HepG2 (cell line): ENCODE data around the gene POLR2H. TPM values are rescaled to one million over a fixed set of nuclear protein-coding genes. Genes with fewer than 3 reads are reported as not detected.

ENCODE experiments used
- ATF1 ChIP-seq: IDR thresholded peaks from 2 replicates; pipeline ENCODE4 v1.6.1; 2016; ENCODE audit warnings: mild to moderate bottlenecking, control low read depth
- ATM ChIP-seq: fragments of 450-650 bp; IDR thresholded peaks from 2 replicates; pipeline ENCODE4 v1.7.1; 2017; ENCODE audit warnings: mild to moderate bottlenecking, borderline replicate concordance
- CC2D1A ChIP-seq: sonication (generic); formaldehyde crosslinking; IDR thresholded peaks from 2 replicates; pipeline ENCODE4 v1.8.1; 2023; ENCODE audit warnings: mild to moderate bottlenecking, missing genetic modification reagents
- DPF2 ChIP-seq: sonication (generic); formaldehyde crosslinking; IDR thresholded peaks from 2 replicates; pipeline ENCODE4 v1.4.0; 2020; ENCODE audit warnings: mild to moderate bottlenecking, low read depth, missing genetic modification reagents, borderline replicate concordance
- HOXA5 ChIP-seq: sonication (generic); formaldehyde crosslinking; IDR thresholded peaks from 2 replicates; pipeline ENCODE4 v1.4.0; 2020; ENCODE audit warnings: missing genetic modification reagents
- IRX3 ChIP-seq: sonication (generic); formaldehyde crosslinking; IDR thresholded peaks from 2 replicates; pipeline ENCODE4 v1.8.1; 2023; ENCODE audit warnings: mild to moderate bottlenecking, low read depth, missing genetic modification reagents, borderline replicate concordance
- KDM4B ChIP-seq: sonication (generic); formaldehyde crosslinking; IDR thresholded peaks from 2 replicates; pipeline ENCODE4 v1.4.0; 2020; ENCODE audit warnings: missing genetic modification reagents
- NFIC ChIP-seq: IDR thresholded peaks from 2 replicates; pipeline ENCODE4 v1.6.1; 2012; ENCODE audit warnings: mild to moderate bottlenecking, low read length, inconsistent platforms
- NR2F1 ChIP-seq, 2 experiments: fragments of 450-650 bp in 1 of 2; formaldehyde crosslinking in 1 of 2; IDR thresholded peaks; 2 replicates each; pipeline versions ENCODE4 v1.5.0 to v1.6.1; 2016 to 2020; ENCODE audit warnings: mild to moderate bottlenecking in 1 of 2, missing compliant biosample characterization in 1 of 2, missing genetic modification reagents in 1 of 2, moderate library complexity in 1 of 2
- SIN3A ChIP-seq: IDR thresholded peaks from 2 replicates; pipeline ENCODE4 v1.6.1; 2011; ENCODE audit warnings: low read depth, mild to moderate bottlenecking, control low read depth, low read length, borderline replicate concordance
- SRF ChIP-seq: IDR thresholded peaks from 2 replicates; pipeline ENCODE4 v1.6.1; 2011; ENCODE audit warnings: mild to moderate bottlenecking, low read depth, low read length, moderate library complexity
- TAF15 ChIP-seq: fragments of 200-400 bp; formaldehyde crosslinking; IDR thresholded peaks from one replicate; pipeline ENCODE4 v1.6.1; 2018; ENCODE audit warnings: mild to moderate bottlenecking, low read depth, low read length; ENCODE audit not compliant: poor library complexity, severe bottlenecking
- THAP11 ChIP-seq: IDR thresholded peaks from 2 replicates; pipeline ENCODE4 v1.6.1; 2016; ENCODE audit warnings: missing biosample characterization, missing genetic modification reagents
- ZBTB38 ChIP-seq: sonication (generic); formaldehyde crosslinking; IDR thresholded peaks from 2 replicates; pipeline ENCODE4 v1.5.1; 2020; ENCODE audit warnings: mild to moderate bottlenecking, missing genetic modification reagents
- ZNF180 ChIP-seq: sonication (generic); formaldehyde crosslinking; IDR thresholded peaks from 2 replicates; pipeline ENCODE4 v1.4.0; 2020; ENCODE audit warnings: low read depth, missing genetic modification reagents, borderline replicate concordance
- ZNF44 ChIP-seq: sonication (generic); formaldehyde crosslinking; IDR thresholded peaks from 2 replicates; pipeline ENCODE4 v1.5.1; 2020; ENCODE audit warnings: mild to moderate bottlenecking, missing genetic modification reagents
- ZNF678 ChIP-seq: sonication (generic); formaldehyde crosslinking; IDR thresholded peaks from 2 replicates; pipeline ENCODE4 v1.4.0; 2020; ENCODE audit warnings: mild to moderate bottlenecking, missing genetic modification reagents
- ZNF841 ChIP-seq: sonication (generic); formaldehyde crosslinking; IDR thresholded peaks from 2 replicates; pipeline ENCODE4 v1.8.1; 2023; ENCODE audit warnings: missing genetic modification reagents, borderline replicate concordance
- ZSCAN30 ChIP-seq: sonication (generic); formaldehyde crosslinking; IDR thresholded peaks from 2 replicates; pipeline ENCODE4 v1.5.0; 2020; ENCODE audit warnings: mild to moderate bottlenecking, missing genetic modification reagents
- polyA plus RNA-seq, 8 experiments: library from polyadenylated mRNA; depleted of rRNA in 3 of 8; stranded (reverse) in 7 of 8; unstranded in 1 of 8; fragments of >200 nt; fragmentation: Illumina TruSeq in 4 of 8; extraction: Trizol in 4 of 8; gene quantifications; 2 replicates each; pipeline versions ENCODE4 v1.2.1 to v1.2.3, GENCODE V29; 2011 to 2016; ENCODE audit warnings: low read depth in 4 of 8, missing spikeins in 1 of 8, mixed read lengths in 1 of 8; ENCODE audit not compliant: insufficient read depth in 1 of 8
- total RNA-seq, 5 experiments: library from RNA; depleted of rRNA; stranded (reverse); fragments of >200 nt; fragmentation: Illumina TruSeq; extraction: Trizol; gene quantifications; 2 replicates each; pipeline ENCODE4 v1.2.3, GENCODE V29; 2016; ENCODE audit warnings: low read depth in 1 of 5
- TF ChIP-seq, protein P1 (sequence below): sonication (generic); formaldehyde crosslinking; IDR thresholded peaks from 2 replicates; pipeline ENCODE4 v1.5.1; 2020; ENCODE audit warnings: missing genetic modification reagents, mild to moderate bottlenecking, borderline replicate concordance
- TF ChIP-seq, protein P2 (sequence below): sonication (generic); formaldehyde crosslinking; IDR thresholded peaks from 2 replicates; pipeline ENCODE4 v1.4.0; 2020; ENCODE audit warnings: mild to moderate bottlenecking, missing genetic modification reagents
- TF ChIP-seq, protein P3 (sequence below): sonication (generic); formaldehyde crosslinking; IDR thresholded peaks from 2 replicates; pipeline ENCODE4 v1.5.0; 2020; ENCODE audit warnings: missing genetic modification reagents, mild to moderate bottlenecking, borderline replicate concordance
- TF ChIP-seq, protein P4 (sequence below): sonication (generic); formaldehyde crosslinking; IDR thresholded peaks from 2 replicates; pipeline ENCODE4 v1.5.0; 2020; ENCODE audit warnings: missing genetic modification reagents

The POLR2H gene
- total and polyA plus RNA-seq, 2 of the 13 experiments (the other 11 are each of a cell fraction or from before 2014, with no cell fraction given), result 118 to 194 TPM

DNA sequence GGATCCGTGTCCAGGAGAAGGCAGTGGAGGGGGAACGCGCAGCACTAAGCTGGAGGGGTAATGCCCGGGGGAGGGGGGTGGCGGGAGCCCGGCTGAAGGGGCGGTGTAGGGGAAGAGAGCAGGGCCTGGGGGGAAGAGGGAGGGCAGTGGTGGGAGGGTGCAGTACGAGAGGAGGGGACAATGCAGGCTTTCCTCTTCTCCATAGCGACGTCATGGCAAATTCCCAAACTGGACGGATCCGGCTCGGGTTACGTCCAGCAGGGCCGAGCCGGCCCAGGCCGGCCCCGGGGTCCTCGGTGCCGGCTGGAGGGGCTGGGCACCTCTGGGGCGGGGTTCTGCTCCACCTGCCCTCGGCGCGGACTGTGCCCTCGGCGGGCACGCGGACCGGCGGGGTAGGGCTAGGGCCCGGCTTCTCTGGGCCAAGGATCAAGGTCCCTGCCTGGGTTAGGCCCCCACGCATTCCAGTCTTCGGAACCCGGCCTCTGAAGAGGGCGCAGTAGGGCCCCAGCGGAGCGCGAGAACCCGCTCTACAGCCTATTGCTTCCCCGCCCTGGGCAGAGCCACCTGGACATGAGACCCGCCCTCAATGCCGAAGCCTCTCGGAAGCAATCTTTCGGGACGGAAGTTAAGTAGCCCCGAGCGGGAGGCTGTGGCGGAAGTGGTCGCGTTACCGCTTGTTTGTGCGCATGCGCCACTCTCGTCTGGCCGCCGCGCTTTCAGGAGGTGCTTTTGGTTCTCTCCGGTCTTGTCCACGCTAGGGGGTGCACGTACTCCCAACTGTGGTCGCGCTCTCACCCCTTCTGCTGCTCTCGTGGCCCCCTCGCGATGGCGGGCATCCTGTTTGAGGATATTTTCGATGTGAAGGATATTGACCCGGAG is 1.4 kb downstream of the POLR2H start (continued):
- TF ChIP-seq, protein P1, sequence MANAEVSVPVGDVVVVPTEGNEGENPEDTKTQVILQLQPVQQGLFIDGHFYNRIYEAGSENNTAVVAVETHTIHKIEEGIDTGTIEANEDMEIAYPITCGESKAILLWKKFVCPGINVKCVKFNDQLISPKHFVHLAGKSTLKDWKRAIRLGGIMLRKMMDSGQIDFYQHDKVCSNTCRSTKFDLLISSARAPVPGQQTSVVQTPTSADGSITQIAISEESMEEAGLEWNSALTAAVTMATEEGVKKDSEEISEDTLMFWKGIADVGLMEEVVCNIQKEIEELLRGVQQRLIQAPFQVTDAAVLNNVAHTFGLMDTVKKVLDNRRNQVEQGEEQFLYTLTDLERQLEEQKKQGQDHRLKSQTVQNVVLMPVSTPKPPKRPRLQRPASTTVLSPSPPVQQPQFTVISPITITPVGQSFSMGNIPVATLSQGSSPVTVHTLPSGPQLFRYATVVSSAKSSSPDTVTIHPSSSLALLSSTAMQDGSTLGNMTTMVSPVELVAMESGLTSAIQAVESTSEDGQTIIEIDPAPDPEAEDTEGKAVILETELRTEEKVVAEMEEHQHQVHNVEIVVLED (CRISPR knock-in tag), result peak; percentile 80; the same call in 1 of the 2 replicates
- no peak for TF ChIP-seq DPF2 (CRISPR knock-in tag)
- TF ChIP-seq KDM4B, result no peak
- peak; percentile 30 to 83; a peak in 3 of 4 replicates for TF ChIP-seq NR2F1 (CRISPR knock-in tag; IDR thresholded peaks at IDR 0.05)
- TF ChIP-seq IRX3 (CRISPR knock-in tag), result no peak; the same call in none of the 2 replicates
- 0 out of 2 replicates have a peak, but pooled peaks have one; percentile 50 for TF ChIP-seq SIN3A
- peak; percentile 54 for TF ChIP-seq HOXA5 (CRISPR knock-in tag)
- TF ChIP-seq, protein P2, sequence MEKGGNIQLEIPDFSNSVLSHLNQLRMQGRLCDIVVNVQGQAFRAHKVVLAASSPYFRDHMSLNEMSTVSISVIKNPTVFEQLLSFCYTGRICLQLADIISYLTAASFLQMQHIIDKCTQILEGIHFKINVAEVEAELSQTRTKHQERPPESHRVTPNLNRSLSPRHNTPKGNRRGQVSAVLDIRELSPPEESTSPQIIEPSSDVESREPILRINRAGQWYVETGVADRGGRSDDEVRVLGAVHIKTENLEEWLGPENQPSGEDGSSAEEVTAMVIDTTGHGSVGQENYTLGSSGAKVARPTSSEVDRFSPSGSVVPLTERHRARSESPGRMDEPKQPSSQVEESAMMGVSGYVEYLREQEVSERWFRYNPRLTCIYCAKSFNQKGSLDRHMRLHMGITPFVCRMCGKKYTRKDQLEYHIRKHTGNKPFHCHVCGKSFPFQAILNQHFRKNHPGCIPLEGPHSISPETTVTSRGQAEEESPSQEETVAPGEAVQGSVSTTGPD, result 0 out of 2 replicates have a peak, but pooled peaks have one; percentile 53
- TF ChIP-seq ZNF44 (CRISPR knock-in tag), result peak; percentile 68
- no peak for TF ChIP-seq ZNF180 (CRISPR knock-in tag)
- 0 out of 2 replicates have a peak, but pooled peaks have one; percentile 39 for TF ChIP-seq ZSCAN30 (CRISPR knock-in tag)
- TF ChIP-seq ZBTB38 (CRISPR knock-in tag), result 0 out of 2 replicates have a peak, but pooled peaks have one; percentile 9
- TF ChIP-seq, protein P3, sequence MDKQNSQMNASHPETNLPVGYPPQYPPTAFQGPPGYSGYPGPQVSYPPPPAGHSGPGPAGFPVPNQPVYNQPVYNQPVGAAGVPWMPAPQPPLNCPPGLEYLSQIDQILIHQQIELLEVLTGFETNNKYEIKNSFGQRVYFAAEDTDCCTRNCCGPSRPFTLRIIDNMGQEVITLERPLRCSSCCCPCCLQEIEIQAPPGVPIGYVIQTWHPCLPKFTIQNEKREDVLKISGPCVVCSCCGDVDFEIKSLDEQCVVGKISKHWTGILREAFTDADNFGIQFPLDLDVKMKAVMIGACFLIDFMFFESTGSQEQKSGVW (CRISPR knock-in tag), result no peak
- TF ChIP-seq, protein P4, sequence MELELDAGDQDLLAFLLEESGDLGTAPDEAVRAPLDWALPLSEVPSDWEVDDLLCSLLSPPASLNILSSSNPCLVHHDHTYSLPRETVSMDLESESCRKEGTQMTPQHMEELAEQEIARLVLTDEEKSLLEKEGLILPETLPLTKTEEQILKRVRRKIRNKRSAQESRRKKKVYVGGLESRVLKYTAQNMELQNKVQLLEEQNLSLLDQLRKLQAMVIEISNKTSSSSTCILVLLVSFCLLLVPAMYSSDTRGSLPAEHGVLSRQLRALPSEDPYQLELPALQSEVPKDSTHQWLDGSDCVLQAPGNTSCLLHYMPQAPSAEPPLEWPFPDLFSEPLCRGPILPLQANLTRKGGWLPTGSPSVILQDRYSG, result no peak
- no peak for TF ChIP-seq NFIC
- TF ChIP-seq CC2D1A (CRISPR knock-in tag), result no peak
- no peak for TF ChIP-seq SRF
- TF ChIP-seq TAF15, result no peak
- 0 out of 2 replicates have a peak, but pooled peaks have one; percentile 29 for TF ChIP-seq ATF1 (CRISPR knock-in tag)
- TF ChIP-seq THAP11 (CRISPR knock-in tag), result peak; percentile 90
- TF ChIP-seq ATM, result no peak
- TF ChIP-seq ZNF678 (CRISPR knock-in tag), result no peak
- peak; percentile 60; the same call in 1 of the 2 replicates for TF ChIP-seq ZNF841
